ENCODE results near the gene IFNA8. TPM values are rescaled to one million over a fixed set of nuclear protein-coding genes. Genes with fewer than 3 reads are reported as not detected.

The IFNA8 gene
- total RNA-seq, 1 donor from 2014 or later, result not detected

GRCh38 chr9:21450733-21451394, 41.9 kb downstream of the IFNA8 start:
- Mint-ChIP-seq H3K27me3 (ENCODE audit: unreplicated experiment) (peaks cover 21% of the 10 kb centered on the region), H3K36me3 (ENCODE audit: unreplicated experiment) (no peaks in the 10 kb centered on the region), H3K27ac (ENCODE audit: unreplicated experiment) (no peak overlapping the region), H3K4me3 (ENCODE audit: unreplicated experiment) (no peak overlapping the region), H3K9me3 (ENCODE audit: unreplicated experiment) (no peaks in the 10 kb centered on the region), H3K4me1 (ENCODE audit: unreplicated experiment) (no peaks in the 10 kb centered on the region)
- TF ChIP-seq, protein P1, sequence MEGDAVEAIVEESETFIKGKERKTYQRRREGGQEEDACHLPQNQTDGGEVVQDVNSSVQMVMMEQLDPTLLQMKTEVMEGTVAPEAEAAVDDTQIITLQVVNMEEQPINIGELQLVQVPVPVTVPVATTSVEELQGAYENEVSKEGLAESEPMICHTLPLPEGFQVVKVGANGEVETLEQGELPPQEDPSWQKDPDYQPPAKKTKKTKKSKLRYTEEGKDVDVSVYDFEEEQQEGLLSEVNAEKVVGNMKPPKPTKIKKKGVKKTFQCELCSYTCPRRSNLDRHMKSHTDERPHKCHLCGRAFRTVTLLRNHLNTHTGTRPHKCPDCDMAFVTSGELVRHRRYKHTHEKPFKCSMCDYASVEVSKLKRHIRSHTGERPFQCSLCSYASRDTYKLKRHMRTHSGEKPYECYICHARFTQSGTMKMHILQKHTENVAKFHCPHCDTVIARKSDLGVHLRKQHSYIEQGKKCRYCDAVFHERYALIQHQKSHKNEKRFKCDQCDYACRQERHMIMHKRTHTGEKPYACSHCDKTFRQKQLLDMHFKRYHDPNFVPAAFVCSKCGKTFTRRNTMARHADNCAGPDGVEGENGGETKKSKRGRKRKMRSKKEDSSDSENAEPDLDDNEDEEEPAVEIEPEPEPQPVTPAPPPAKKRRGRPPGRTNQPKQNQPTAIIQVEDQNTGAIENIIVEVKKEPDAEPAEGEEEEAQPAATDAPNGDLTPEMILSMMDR (IDR thresholded peaks at IDR 0.05), result no peak
- no peak for DNase-seq (ENCODE audit: extremely low spot score, unreplicated experiment)

DNA sequence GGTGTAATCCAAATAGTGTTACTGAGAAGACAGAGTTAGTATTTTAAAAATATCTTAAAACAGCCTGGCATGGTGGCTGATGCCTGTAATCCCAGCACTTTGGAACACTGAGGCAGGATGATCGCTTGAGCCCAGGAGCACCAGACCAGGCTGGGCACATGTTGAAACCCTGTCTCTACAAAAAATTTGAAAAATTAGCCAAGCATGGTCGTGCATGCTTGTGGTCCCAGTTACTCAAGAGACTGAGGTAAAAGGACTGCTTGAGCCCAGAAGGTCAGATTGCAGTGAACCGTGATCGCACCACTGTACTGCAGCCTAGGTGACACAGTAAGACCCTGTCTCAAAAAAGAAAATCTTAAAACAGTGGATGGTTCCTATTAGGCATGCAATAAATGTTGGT, 43.8 kb downstream of the IFNA8 start:
- TF ChIP-seq, protein P1 (IDR thresholded peaks at IDR 0.05), result no peak
- Mint-ChIP-seq H3K36me3 (ENCODE audit: unreplicated experiment) (no peaks in the 10 kb centered on the region), H3K27me3 (ENCODE audit: unreplicated experiment) (peaks cover 29% of the 10 kb centered on the region), H3K9me3 (ENCODE audit: unreplicated experiment) (no peaks in the 10 kb centered on the region), H3K27ac (ENCODE audit: unreplicated experiment) (no peak overlapping the region), H3K4me3 (ENCODE audit: unreplicated experiment) (no peak overlapping the region), H3K4me1 (ENCODE audit: unreplicated experiment) (no peaks in the 10 kb centered on the region)
- DNase-seq (ENCODE audit: extremely low spot score, unreplicated experiment), result no peak

GRCh38 chr9:21454149-21454548, 45.2 kb downstream of the IFNA8 start:
- Mint-ChIP-seq H3K27ac (ENCODE audit: unreplicated experiment) (no peak overlapping the region), H3K9me3 (ENCODE audit: unreplicated experiment) (no peaks in the 10 kb centered on the region), H3K27me3 (ENCODE audit: unreplicated experiment) (peaks cover 32% of the 10 kb centered on the region), H3K36me3 (ENCODE audit: unreplicated experiment) (no peaks in the 10 kb centered on the region), H3K4me1 (ENCODE audit: unreplicated experiment) (no peaks in the 10 kb centered on the region), H3K4me3 (ENCODE audit: unreplicated experiment) (no peak overlapping the region)
- DNase-seq (ENCODE audit: extremely low spot score, unreplicated experiment), result no peak
- TF ChIP-seq, protein P1 (IDR thresholded peaks at IDR 0.05), result no peak

DNA sequence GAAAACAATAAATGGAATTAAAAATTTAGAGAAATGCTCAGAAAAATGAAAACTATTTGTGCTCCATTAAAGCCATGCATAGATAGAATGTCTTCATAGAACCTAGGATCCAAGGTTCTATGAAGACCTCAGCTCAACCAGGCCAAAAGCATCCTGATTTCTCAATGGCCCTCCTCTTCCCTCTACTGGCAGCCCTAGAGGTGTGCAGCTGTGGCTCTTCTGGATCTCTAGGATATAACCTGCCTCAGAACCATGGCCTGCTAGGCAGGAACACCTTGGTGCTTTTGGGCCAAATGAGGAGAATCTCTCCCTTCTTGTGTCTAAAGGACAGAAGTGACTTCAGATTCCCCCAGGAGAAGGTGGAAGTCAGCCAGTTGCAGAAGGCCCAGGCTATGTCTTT, 46.4 kb downstream of the IFNA8 start:
- peaks cover 37% of the 10 kb centered on the region for H3K27me3 Mint-ChIP-seq (ENCODE audit: unreplicated experiment)
- H3K4me3 Mint-ChIP-seq (ENCODE audit: unreplicated experiment), result no peak overlapping the region
- TF ChIP-seq, protein P1 (IDR thresholded peaks at IDR 0.05), result peak; percentile 54
- no peaks in the 10 kb centered on the region for H3K36me3 Mint-ChIP-seq (ENCODE audit: unreplicated experiment)
- H3K9me3 Mint-ChIP-seq (ENCODE audit: unreplicated experiment), result no peaks in the 10 kb centered on the region
- DNase-seq (ENCODE audit: extremely low spot score, unreplicated experiment), result no peak
- no peak overlapping the region for H3K27ac Mint-ChIP-seq (ENCODE audit: unreplicated experiment)
- H3K4me1 Mint-ChIP-seq (ENCODE audit: unreplicated experiment), result no peaks in the 10 kb centered on the region

Other genes starting within 250 kb of the IFNA8 start
- not detected in 2 replicates for gene IFNA21, start 242.5 kb upstream of the IFNA8 start, total RNA-seq
- gene IFNA4, start 221.5 kb upstream of the IFNA8 start, total RNA-seq, result not detected in 2 replicates
- gene IFNA7, start 206.9 kb upstream of the IFNA8 start, total RNA-seq, result not detected in 2 replicates
- not detected in 2 replicates for gene IFNA10, start 202.0 kb upstream of the IFNA8 start, total RNA-seq
- gene IFNA16, start 191.8 kb upstream of the IFNA8 start, total RNA-seq, result not detected in 2 replicates
- gene IFNA17, start 180.9 kb upstream of the IFNA8 start, total RNA-seq, result not detected in 2 replicates
- not detected in 2 replicates for gene IFNA14, start 169.1 kb upstream of the IFNA8 start, total RNA-seq
- gene IFNA5, start 103.8 kb upstream of the IFNA8 start, total RNA-seq, result not detected in 2 replicates
- 33.6 and 35.2 TPM in 2 replicates for gene KLHL9, start 73.7 kb upstream of the IFNA8 start, total RNA-seq
- gene IFNA6, start 58.2 kb upstream of the IFNA8 start, total RNA-seq, result not detected in 2 replicates
- gene IFNA13, start 41.1 kb upstream of the IFNA8 start, total RNA-seq, result not detected in 2 replicates
- not detected in 2 replicates for gene IFNA2, start 23.7 kb upstream of the IFNA8 start, total RNA-seq
- not detected in 2 replicates for gene IFNA1, start 31.3 kb downstream of the IFNA8 start, total RNA-seq
- gene IFNE, start 73.2 kb downstream of the IFNA8 start, total RNA-seq, result not detected in 2 replicates